H1 (cell line): Measurements from ENCODE around the gene KSR2.

Experiments
- BACH1 ChIP-seq: IDR thresholded peaks from 2 replicates; pipeline ENCODE4 v1.6.1; 2012; ENCODE audit warnings: low read length, improper control_type of control experiment
- CEBPB ChIP-seq: IDR thresholded peaks from 2 replicates; pipeline ENCODE4 v1.6.1; 2012; ENCODE audit warnings: low read depth, low read length
- TF ChIP-seq, protein P1 (sequence below), 3 experiments: IDR thresholded peaks; 1 replicate in 2 of 3; 2 replicates in 1 of 3; pipeline versions ENCODE4 v1.5.1 to v1.6.1; 2011; ENCODE audit warnings: low read length in 3 of 3, mild to moderate bottlenecking in 3 of 3, inconsistent platforms in 2 of 3, low read depth in 1 of 3, moderate library complexity in 1 of 3; ENCODE audit not compliant: insufficient read depth in 1 of 3; ENCODE audit errors: control extremely low read depth in 1 of 3

DNA sequence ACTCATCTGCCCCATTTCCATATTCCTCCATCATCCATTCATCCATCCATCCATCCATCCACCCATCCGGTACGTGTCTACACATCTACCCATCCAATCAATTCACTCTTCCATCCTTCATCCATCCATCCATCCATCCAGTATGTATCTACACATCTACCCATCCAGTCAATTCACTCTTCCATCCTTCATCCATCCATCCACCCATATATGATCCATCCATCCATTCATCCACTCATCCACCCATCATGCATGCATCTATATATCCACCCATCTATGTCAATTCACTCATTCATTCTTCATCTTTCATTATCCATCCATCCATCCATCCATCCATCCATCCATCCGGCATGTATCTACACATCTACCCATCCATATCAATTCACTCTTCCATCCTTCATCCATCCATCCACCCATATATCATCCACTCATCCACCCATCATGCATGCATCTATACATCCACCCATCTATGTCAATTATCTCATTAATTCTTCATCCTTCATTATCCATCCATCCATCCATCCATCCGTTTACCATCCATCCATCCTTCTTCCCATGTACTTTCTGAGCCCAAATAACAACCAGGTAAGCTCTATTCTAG lies 498.8 kb downstream of the KSR2 start:
- no peak for TF ChIP-seq BACH1
- TF ChIP-seq, protein P1, sequence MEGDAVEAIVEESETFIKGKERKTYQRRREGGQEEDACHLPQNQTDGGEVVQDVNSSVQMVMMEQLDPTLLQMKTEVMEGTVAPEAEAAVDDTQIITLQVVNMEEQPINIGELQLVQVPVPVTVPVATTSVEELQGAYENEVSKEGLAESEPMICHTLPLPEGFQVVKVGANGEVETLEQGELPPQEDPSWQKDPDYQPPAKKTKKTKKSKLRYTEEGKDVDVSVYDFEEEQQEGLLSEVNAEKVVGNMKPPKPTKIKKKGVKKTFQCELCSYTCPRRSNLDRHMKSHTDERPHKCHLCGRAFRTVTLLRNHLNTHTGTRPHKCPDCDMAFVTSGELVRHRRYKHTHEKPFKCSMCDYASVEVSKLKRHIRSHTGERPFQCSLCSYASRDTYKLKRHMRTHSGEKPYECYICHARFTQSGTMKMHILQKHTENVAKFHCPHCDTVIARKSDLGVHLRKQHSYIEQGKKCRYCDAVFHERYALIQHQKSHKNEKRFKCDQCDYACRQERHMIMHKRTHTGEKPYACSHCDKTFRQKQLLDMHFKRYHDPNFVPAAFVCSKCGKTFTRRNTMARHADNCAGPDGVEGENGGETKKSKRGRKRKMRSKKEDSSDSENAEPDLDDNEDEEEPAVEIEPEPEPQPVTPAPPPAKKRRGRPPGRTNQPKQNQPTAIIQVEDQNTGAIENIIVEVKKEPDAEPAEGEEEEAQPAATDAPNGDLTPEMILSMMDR (IDR thresholded peaks at IDR 0.05; ENCODE audit: control extremely low read depth in 1 of 3, insufficient read depth in 1 of 3, low read depth in 1 of 3, low read length in 3 of 3): no peak
- TF ChIP-seq CEBPB: no peak
